Skeletal muscle tissue (tissue), 4 donors: ENCODE measurements around the gene DHX35. TPM values are rescaled to one million over a fixed set of nuclear protein-coding genes. Genes with fewer than 3 reads are reported as not detected.

Experiments
- H3K27ac ChIP-seq: one replicate; pipeline ENCODE4 v1.7.0; 2013; ENCODE audit warnings: mild to moderate bottlenecking, low read depth, low read length, inconsistent platforms
- H3K27me3 ChIP-seq, 3 donors: one replicate each; pipeline ENCODE4 v1.7.0; 2013; ENCODE audit warnings: low read length in 3 of 3; ENCODE audit not compliant: control insufficient read depth in 3 of 3, insufficient read depth in 3 of 3
- H3K36me3 ChIP-seq, 3 donors: one replicate each; pipeline ENCODE4 v1.7.0; 2013; ENCODE audit warnings: low read length in 3 of 3; ENCODE audit not compliant: control insufficient read depth in 3 of 3, insufficient read depth in 3 of 3
- H3K4me1 ChIP-seq, 3 donors: one replicate each; pipeline ENCODE4 v1.7.0; 2013; ENCODE audit warnings: low read length in 3 of 3, mild to moderate bottlenecking in 3 of 3; ENCODE audit not compliant: control insufficient read depth in 3 of 3, insufficient read depth in 3 of 3
- H3K4me3 ChIP-seq, 3 donors: one replicate each; pipeline ENCODE4 v1.7.0; 2013; ENCODE audit warnings: low read length in 3 of 3
- H3K9ac ChIP-seq, 3 donors: one replicate each; pipeline ENCODE4 v1.7.0; 2013; ENCODE audit warnings: low read length in 3 of 3, mild to moderate bottlenecking in 3 of 3, moderate library complexity in 2 of 3, low read depth in 1 of 3
- H3K9me3 ChIP-seq, 3 donors: one replicate each; pipeline ENCODE4 v1.7.0; 2013; ENCODE audit warnings: low read length in 3 of 3; ENCODE audit not compliant: control insufficient read depth in 3 of 3
- total RNA-seq: library from RNA; depleted of rRNA; stranded (reverse); fragments of >200 nt; gene quantifications from one replicate; pipeline ENCODE4 v1.2.3, GENCODE V29; 2014
- donor health status: Osteomylitis.

The DHX35 gene, protein sequence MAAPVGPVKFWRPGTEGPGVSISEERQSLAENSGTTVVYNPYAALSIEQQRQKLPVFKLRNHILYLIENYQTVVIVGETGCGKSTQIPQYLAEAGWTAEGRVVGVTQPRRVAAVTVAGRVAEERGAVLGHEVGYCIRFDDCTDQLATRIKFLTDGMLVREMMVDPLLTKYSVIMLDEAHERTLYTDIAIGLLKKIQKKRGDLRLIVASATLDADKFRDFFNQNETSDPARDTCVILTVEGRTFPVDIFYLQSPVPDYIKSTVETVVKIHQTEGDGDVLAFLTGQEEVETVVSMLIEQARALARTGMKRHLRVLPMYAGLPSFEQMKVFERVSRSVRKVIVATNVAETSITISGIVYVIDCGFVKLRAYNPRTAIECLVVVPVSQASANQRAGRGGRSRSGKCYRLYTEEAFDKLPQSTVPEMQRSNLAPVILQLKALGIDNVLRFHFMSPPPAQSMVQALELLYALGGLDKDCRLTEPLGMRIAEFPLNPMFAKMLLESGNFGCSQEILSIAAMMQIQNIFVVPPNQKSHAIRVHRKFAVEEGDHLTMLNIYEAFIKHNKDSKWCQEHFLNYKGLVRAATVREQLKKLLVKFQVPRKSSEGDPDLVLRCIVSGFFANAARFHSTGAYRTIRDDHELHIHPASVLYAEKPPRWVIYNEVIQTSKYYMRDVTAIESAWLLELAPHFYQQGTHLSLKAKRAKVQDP
- total RNA-seq: 8.4 TPM

DNA sequence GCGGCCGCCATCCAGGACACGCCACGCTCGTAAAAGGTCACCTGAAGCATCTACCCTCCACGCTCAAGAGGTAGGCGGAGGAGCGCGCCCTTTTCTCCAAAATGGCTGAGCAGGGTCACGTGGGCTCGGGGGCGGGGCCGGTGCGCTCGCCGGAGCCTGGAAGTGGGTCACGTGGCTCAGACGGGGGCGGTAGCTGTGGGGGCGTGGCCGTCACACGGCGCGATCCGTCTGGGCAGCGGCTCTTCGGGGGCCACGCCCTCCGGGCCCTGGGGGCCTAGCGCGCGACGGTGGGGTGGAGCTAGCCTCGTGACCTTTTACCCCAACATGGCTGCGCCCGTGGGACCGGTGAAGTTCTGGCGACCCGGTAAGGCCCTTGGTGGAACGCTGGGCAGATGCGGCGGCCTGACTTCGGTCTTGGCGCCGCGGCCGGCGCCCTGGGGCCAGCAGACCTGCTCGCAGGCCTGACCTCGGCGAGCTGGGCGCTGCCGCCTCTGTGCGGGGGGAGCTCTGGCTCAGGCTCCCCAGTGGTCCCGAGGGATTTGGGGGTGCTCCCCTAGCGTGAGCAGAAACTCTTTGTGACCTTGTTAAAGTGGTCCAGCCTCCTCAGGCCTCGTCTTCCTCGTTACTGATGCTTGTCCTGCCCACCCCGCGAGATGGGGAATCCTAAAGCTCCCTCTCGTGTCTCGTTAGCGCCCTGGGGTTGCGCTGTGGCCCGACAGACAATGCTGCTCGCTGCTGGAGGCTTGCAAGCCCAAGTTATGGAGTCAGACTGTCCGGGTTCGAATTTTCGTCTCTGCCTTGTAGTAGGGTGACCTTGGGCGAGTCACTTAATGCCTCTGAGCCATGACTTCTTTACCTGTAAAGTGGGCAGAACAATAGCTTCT lies at the start of gene DHX35:
Gene DHX35, plus strand, starts transcription at position 301 of the 884 bp plus-strand sequence. Its CDS starts 24 bp downstream, at position 325.
- Histone ChIP-seq H3K4me3 (peak within 1 kb of the TSS; percentile 82 to 95 (median 94)), H3K36me3 (peaks cover 0 to 7% (median 4%) of the 10 kb centered on the region in 3 donors), H3K9ac (peak within 1 kb of the TSS; percentile 93 to 98 (median 93)), H3K9me3 (no peaks in the 10 kb centered on the region), H3K4me1 (peaks cover 9 to 24% (median 12%) of the 10 kb centered on the region in 3 donors), H3K27me3 (no peaks in the 10 kb centered on the region), H3K27ac (peak within 1 kb of the TSS; percentile 94)

DNA sequence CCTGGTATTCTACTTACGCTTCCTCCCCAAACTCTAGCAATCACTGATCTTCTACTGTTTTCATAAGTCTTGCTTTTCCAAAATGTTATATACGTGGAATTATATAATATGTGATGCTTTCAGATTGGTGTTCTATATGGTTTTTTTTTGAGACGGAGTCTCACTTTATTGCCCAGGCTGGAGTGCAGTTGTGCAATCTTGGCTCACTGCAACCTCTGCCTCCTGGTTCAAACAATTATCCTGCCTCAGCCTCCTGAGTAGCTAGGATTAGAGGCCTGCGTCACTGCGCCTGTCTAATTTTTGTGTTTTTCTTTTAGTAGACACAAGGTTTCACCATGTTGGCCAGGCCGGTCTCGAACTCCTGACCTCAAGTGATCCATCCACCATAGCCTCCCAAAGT lies 46.8 kb upstream of the DHX35 start:
- no peaks in the 10 kb centered on the region for H3K9me3 ChIP-seq
- H3K4me3 ChIP-seq: no peak overlapping the region
- H3K4me1 ChIP-seq: no peaks in the 10 kb centered on the region
- no peak overlapping the region for H3K9ac ChIP-seq
- no peak overlapping the region for H3K27ac ChIP-seq
- H3K36me3 ChIP-seq: no peaks in the 10 kb centered on the region
- H3K27me3 ChIP-seq: peaks cover 3 to 9% (median 4%) of the 10 kb centered on the region in 3 donors

DNA sequence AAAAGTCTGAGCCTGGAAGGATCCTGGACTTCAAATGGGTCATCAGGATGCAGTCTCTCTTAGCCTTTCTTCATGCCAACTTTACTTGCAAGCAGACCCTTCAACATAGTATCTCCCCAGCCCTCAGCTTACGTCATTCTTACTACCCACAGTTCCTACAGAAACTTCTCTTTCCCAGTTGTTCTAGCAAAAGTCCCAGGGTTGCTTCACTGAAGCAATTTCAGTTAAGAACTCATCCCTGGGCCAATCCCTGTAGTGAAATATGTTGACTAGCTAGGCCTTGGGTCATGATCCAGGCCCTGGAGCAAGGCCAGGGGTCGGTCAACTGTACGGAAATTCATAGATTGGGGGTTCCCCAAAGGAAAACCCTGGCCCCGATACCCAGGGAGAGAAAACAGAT lies 44.5 kb upstream of the DHX35 start:
- Histone ChIP-seq H3K9me3 (no peaks in the 10 kb centered on the region), H3K27me3 (peaks cover 11 to 13% (median 12%) of the 10 kb centered on the region in 3 donors), H3K4me3 (no peak overlapping the region), H3K27ac (no peak overlapping the region), H3K36me3 (no peaks in the 10 kb centered on the region), H3K4me1 (no peaks in the 10 kb centered on the region), H3K9ac (no peak overlapping the region)

DNA sequence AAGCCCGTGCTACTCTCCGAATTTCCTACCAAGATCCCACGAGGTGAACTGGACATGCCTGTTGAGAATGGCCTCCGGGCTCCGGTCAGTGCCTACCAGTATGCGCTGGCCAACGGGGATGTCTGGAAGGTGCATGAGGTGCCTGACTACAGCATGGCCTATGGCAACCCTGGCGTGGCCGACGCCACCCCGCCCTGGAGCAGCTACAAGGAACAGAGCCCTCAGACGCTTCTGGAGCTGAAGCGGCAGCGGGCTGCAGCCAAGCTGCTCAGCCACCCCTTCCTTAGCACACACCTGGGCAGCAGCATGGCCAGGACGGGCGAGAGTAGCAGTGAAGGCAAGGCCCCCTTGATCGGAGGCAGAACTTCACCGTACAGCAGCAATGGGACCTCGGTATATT lies 44.0 kb upstream of the DHX35 start:
- H3K27me3 ChIP-seq: peaks cover 11 to 13% (median 12%) of the 10 kb centered on the region in 3 donors

DNA sequence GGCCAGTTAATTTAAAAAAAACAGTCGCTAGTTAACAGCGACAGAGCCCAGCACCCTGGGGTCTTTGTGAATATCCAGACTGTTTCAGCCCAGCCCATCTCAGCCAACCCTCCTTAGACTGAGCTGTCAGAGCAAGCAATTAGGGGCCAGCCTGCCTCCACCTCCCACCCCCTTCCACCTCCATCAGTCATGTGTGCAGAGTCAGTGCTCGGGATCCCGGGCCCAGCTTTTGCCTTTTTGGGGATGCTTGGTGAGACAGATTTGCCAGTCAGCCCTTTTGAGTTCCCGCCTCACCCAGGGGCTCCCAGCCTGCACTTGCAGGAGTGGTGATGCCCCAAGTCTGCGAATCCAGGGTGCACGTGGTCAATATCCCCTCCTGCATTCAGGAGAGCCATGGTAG lies 42.5 kb upstream of the DHX35 start:
- Histone ChIP-seq H3K9me3 (no peaks in the 10 kb centered on the region), H3K4me3 (no peak overlapping the region), H3K4me1 (no peaks in the 10 kb centered on the region), H3K27ac (no peak overlapping the region), H3K27me3 (peaks cover 11 to 13% (median 12%) of the 10 kb centered on the region in 3 donors), H3K9ac (no peak overlapping the region), H3K36me3 (no peaks in the 10 kb centered on the region)

More for the DNA sequence above, 44.0 kb upstream of the DHX35 start:
- H3K4me3 ChIP-seq: no peak overlapping the region
- no peak overlapping the region for H3K9ac ChIP-seq
- no peak overlapping the region for H3K27ac ChIP-seq
- H3K4me1 ChIP-seq: no peaks in the 10 kb centered on the region
- no peaks in the 10 kb centered on the region for H3K36me3 ChIP-seq
- H3K9me3 ChIP-seq: no peaks in the 10 kb centered on the region

DNA sequence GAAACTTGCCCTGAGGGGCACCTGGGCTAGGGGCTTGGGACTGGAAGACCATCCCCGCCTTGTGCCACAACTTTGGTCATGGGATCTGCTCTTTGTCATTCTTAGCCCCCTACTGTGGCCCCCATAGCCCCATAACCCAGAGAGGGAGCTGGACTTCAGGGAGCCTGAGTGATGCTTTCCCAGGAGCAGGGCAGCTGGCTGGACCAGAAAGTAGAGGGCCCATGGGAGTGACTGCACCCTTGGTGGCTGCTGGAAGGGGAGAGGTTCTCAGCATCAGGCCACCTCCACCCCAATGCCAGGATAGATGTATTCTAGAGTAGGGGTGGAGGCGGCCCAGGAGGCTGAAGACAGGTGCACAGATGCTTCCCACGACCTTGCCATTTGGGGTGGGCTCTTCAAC lies 41.7 kb upstream of the DHX35 start:
- no peaks in the 10 kb centered on the region for H3K36me3 ChIP-seq
- no peak overlapping the region for H3K9ac ChIP-seq
- H3K27ac ChIP-seq: no peak overlapping the region
- no peaks in the 10 kb centered on the region for H3K9me3 ChIP-seq
- H3K4me1 ChIP-seq: no peaks in the 10 kb centered on the region
- no peak overlapping the region for H3K4me3 ChIP-seq
- peaks cover 11 to 13% (median 12%) of the 10 kb centered on the region in 3 donors for H3K27me3 ChIP-seq

DNA sequence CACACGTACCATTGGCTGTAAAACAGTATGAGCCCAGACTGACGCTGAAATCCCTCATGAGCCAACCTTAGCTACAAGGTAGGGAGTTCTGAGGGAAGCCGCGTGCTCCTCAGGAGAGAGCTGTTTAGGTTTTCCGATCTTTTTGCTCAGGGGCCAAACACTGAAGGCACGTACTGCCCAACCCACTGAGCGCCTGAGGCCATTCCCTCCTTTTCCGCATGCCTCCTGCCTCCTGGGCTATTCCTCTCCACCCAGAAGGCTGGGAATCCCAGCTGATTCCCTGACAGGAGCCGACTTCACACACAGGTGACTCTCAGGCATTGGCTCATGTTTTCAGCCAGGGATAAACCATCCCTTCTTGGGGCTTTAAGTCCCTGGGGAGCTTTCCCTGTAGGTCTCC lies 41.3 kb upstream of the DHX35 start:
- peaks cover 0 to 1% (median 0%) of the 10 kb centered on the region in 3 donors for H3K4me1 ChIP-seq
- H3K9ac ChIP-seq: no peak overlapping the region
- H3K27me3 ChIP-seq: peaks cover 11 to 13% (median 12%) of the 10 kb centered on the region in 3 donors
- no peak overlapping the region for H3K4me3 ChIP-seq
- no peaks in the 10 kb centered on the region for H3K9me3 ChIP-seq
- H3K27ac ChIP-seq: no peak overlapping the region
- no peaks in the 10 kb centered on the region for H3K36me3 ChIP-seq

DNA sequence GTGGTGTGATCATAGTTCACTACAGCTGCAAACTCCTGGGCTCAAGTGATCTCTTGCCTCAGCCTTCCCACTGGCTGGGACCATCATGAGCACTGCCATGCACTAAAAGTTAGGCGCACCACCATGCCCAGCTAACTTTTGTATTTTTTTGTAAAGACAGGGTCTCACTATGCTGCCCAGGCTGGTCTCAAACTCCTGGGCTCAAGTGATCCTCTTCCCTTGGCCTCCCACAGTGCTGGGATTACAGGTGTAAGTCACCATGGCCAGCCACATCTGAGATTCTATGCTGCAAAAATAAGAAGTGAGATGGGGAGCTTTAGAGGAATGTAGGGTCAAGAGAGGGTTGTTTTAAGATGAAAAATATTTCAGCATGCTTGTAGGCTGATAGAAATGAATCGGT lies 37.4 kb upstream of the DHX35 start:
- Histone ChIP-seq H3K9ac (no peak overlapping the region), H3K36me3 (no peaks in the 10 kb centered on the region), H3K4me1 (peaks cover 8 to 15% (median 9%) of the 10 kb centered on the region in 3 donors), H3K4me3 (no peak overlapping the region), H3K27me3 (peaks cover 11 to 27% (median 22%) of the 10 kb centered on the region in 3 donors), H3K27ac (no peak overlapping the region), H3K9me3 (no peaks in the 10 kb centered on the region)

DNA sequence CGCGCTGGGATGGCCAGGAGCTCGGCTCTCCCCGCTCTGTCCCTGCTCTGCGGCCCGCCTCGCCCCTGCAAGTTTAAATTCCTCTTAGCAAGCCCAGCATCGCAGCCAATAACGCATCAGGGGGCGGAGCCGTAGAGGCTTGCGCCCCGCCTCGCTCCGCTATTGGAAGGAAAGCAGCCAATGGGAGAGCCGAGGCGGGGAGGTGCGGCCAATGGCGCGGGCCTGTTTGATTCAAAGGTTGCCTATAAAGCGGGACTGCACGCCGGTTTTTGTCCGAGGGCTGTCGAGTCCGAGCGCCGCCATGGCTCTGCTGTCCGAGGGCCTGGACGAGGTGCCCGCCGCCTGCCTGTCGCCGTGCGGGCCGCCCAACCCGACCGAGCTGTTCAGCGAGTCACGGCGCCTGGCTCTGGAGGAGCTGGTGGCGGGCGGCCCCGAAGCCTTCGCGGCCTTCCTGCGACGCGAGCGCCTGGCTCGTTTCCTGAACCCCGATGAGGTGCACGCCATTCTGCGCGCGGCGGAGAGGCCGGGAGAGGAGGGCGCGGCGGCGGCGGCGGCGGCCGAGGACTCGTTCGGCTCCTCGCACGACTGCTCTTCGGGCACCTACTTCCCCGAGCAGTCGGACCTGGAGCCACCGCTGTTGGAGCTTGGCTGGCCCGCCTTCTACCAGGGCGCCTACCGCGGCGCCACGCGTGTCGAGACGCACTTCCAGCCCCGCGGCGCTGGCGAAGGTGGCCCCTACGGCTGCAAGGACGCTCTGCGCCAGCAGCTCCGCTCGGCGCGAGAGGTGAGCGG lies 35.8 kb upstream of the DHX35 start, which contains the start of gene FAM83D:
Gene FAM83D, plus strand, starts transcription at position 276 of the 792 bp plus-strand sequence. Its CDS starts 26 bp downstream, at position 302.
- Histone ChIP-seq H3K27ac (no peak within 1 kb of the TSS), H3K27me3 (peaks cover 0 to 21% (median 15%) of the 10 kb centered on the region in 3 donors), H3K9ac (peak within 1 kb of the TSS in 2 of 3 donors; percentile 38 to 68), H3K9me3 (no peaks in the 10 kb centered on the region), H3K4me1 (peaks cover 8 to 15% (median 9%) of the 10 kb centered on the region in 3 donors), H3K4me3 (peak within 1 kb of the TSS; percentile 19 to 73 (median 69)), H3K36me3 (no peaks in the 10 kb centered on the region)
